Effector memory CD8-positive, alpha-beta T cell (primary cell): ENCODE data around the gene NUDCD3.

Source experiments
- ATAC-seq: fragments of 150-1000 bp; cut with Tn5 transposase; replicated peaks from 2 replicates; pipeline ENCODE4 v1.10.0; 2021; ENCODE audit warnings: mild to moderate bottlenecking, moderate library complexity
- DNase-seq, 3 experiments: peaks; one replicate each; pipeline ENCODE4 v3.0.0; 2021
- H3K27ac Mint-ChIP-seq, 2 donors: one replicate each; pipeline ENCODE4 v1.8.0; 2022; ENCODE audit warnings: mild to moderate bottlenecking in 2 of 2, mixed read lengths in 2 of 2, moderate library complexity in 2 of 2
- H3K27me3 Mint-ChIP-seq, 2 donors: one replicate each; pipeline ENCODE4 v1.8.0; 2022; ENCODE audit warnings: mixed read lengths in 2 of 2
- H3K36me3 Mint-ChIP-seq: one replicate; pipeline ENCODE4 v1.8.0; 2022; ENCODE audit warnings: mild to moderate bottlenecking, moderate library complexity, mixed read lengths; ENCODE audit not compliant: insufficient read depth
- H3K4me1 Mint-ChIP-seq, 2 donors: one replicate each; pipeline ENCODE4 v1.8.0; 2022; ENCODE audit warnings: low read depth in 2 of 2, mixed read lengths in 2 of 2
- H3K4me3 Mint-ChIP-seq, 2 donors: one replicate each; pipeline ENCODE4 v1.8.0; 2022; ENCODE audit warnings: mild to moderate bottlenecking in 2 of 2, mixed read lengths in 2 of 2, moderate library complexity in 2 of 2
- H3K9me3 Mint-ChIP-seq, 2 donors: one replicate each; pipeline ENCODE4 v1.8.0; 2022; ENCODE audit warnings: mixed read lengths in 2 of 2

Gene NUDCD3

GRCh38 chr7:44393238-44394111, 97.0 kb downstream of the NUDCD3 start:
- no peaks in the 10 kb centered on the region for H3K27me3 Mint-ChIP-seq
- no peaks in the 10 kb centered on the region for H3K9me3 Mint-ChIP-seq
- no peak overlapping the region for H3K4me3 Mint-ChIP-seq
- H3K27ac Mint-ChIP-seq, result peak overlapping the region; percentile 45 to 79
- DNase-seq, result no peak
- H3K4me1 Mint-ChIP-seq, result peaks cover 10 to 11% of the 10 kb centered on the region in 2 donors
- no peak for ATAC-seq
- H3K36me3 Mint-ChIP-seq, result peaks cover 42% of the 10 kb centered on the region

GRCh38 chr7:44392618-44393010, 97.8 kb downstream of the NUDCD3 start:
- no peaks in the 10 kb centered on the region for H3K27me3 Mint-ChIP-seq
- peaks cover 49% of the 10 kb centered on the region for H3K36me3 Mint-ChIP-seq
- peaks cover 4 to 8% of the 10 kb centered on the region in 2 donors for H3K4me1 Mint-ChIP-seq
- ATAC-seq (no peak), DNase-seq (no peak)
- peak overlapping the region; percentile 45 to 79 for H3K27ac Mint-ChIP-seq
- H3K9me3 Mint-ChIP-seq, result no peaks in the 10 kb centered on the region
- H3K4me3 Mint-ChIP-seq, result no peak overlapping the region

GRCh38 chr7:44391746-44392617, 98.5 kb downstream of the NUDCD3 start:
- Mint-ChIP-seq H3K9me3 (no peaks in the 10 kb centered on the region), H3K27me3 (no peaks in the 10 kb centered on the region), H3K4me3 (no peak overlapping the region), H3K27ac (no peak overlapping the region), H3K36me3 (peaks cover 47% of the 10 kb centered on the region), H3K4me1 (peaks cover 4 to 8% of the 10 kb centered on the region in 2 donors)
- ATAC-seq, result no peak
- no peak for DNase-seq

- Mint-ChIP-seq H3K9me3 (no peaks in the 10 kb centered on the region), H3K36me3 (peaks cover 48% of the 10 kb centered on the region), H3K4me1 (peaks cover 0 to 8% of the 10 kb centered on the region in 2 donors), H3K27ac (no peak overlapping the region), H3K27me3 (no peaks in the 10 kb centered on the region), H3K4me3 (no peak overlapping the region)
- no peak for DNase-seq
- ATAC-seq, result no peak
Measured at GRCh38 chr7:44391171-44391570, 99.3 kb downstream of the NUDCD3 start.

GRCh38 chr7:44390701-44391100, 99.8 kb downstream of the NUDCD3 start:
- peak overlapping the region in 1 of 2 donors; percentile 63 for H3K27ac Mint-ChIP-seq
- H3K27me3 Mint-ChIP-seq, result no peaks in the 10 kb centered on the region
- DNase-seq (no peak), ATAC-seq (no peak)
- H3K4me3 Mint-ChIP-seq, result no peak overlapping the region
- no peaks in the 10 kb centered on the region for H3K9me3 Mint-ChIP-seq
- H3K4me1 Mint-ChIP-seq, result peaks cover 0 to 8% of the 10 kb centered on the region in 2 donors
- peaks cover 52% of the 10 kb centered on the region for H3K36me3 Mint-ChIP-seq

GRCh38 chr7:44388089-44388970, 102.1 kb downstream of the NUDCD3 start:
- peaks cover 0 to 8% of the 10 kb centered on the region in 2 donors for H3K4me1 Mint-ChIP-seq
- no peak overlapping the region for H3K4me3 Mint-ChIP-seq
- ATAC-seq, result no peak
- peak overlapping the region in 1 of 2 donors; percentile 41 for H3K27ac Mint-ChIP-seq
- no peaks in the 10 kb centered on the region for H3K9me3 Mint-ChIP-seq
- DNase-seq, result no peak
- peaks cover 61% of the 10 kb centered on the region for H3K36me3 Mint-ChIP-seq
- H3K27me3 Mint-ChIP-seq, result no peaks in the 10 kb centered on the region

- Mint-ChIP-seq H3K4me3 (no peak overlapping the region), H3K27me3 (no peaks in the 10 kb centered on the region), H3K4me1 (peaks cover 0 to 3% of the 10 kb centered on the region in 2 donors), H3K27ac (peak overlapping the region; percentile 20 to 55), H3K9me3 (no peaks in the 10 kb centered on the region), H3K36me3 (peaks cover 56% of the 10 kb centered on the region)
- ATAC-seq (no peak), DNase-seq (no peak)
Measured at GRCh38 chr7:44387389-44387788, 103.1 kb downstream of the NUDCD3 start.

- Mint-ChIP-seq H3K27ac (peak overlapping the region; percentile 1 to 26), H3K4me1 (peaks cover 0 to 3% of the 10 kb centered on the region in 2 donors)
Measured at GRCh38 chr7:44386139-44386913, 104.1 kb downstream of the NUDCD3 start.

GRCh38 chr7:44385434-44386138, 104.9 kb downstream of the NUDCD3 start:
- Mint-ChIP-seq H3K9me3 (no peaks in the 10 kb centered on the region), H3K27ac (peak overlapping the region; percentile 1 to 26), H3K36me3 (peaks cover 41% of the 10 kb centered on the region), H3K4me3 (no peak overlapping the region), H3K4me1 (peaks cover 0 to 3% of the 10 kb centered on the region in 2 donors), H3K27me3 (no peaks in the 10 kb centered on the region)
- ATAC-seq, result no peak
- DNase-seq, result no peak

More at GRCh38 chr7:44386139-44386913, 104.1 kb downstream of the NUDCD3 start:
- DNase-seq (no peak), ATAC-seq (no peak)
- Mint-ChIP-seq H3K4me3 (no peak overlapping the region), H3K9me3 (no peaks in the 10 kb centered on the region), H3K27me3 (no peaks in the 10 kb centered on the region), H3K36me3 (peaks cover 48% of the 10 kb centered on the region)

- Mint-ChIP-seq H3K27ac (peak overlapping the region in 1 of 2 donors; percentile 1), H3K36me3 (peaks cover 38% of the 10 kb centered on the region), H3K4me1 (peaks cover under 1 to 3% of the 10 kb centered on the region in 2 donors), H3K27me3 (no peaks in the 10 kb centered on the region), H3K4me3 (no peak overlapping the region), H3K9me3 (no peaks in the 10 kb centered on the region)
- DNase-seq (no peak), ATAC-seq (no peak)
Measured at GRCh38 chr7:44384586-44385433, 105.6 kb downstream of the NUDCD3 start.

- Mint-ChIP-seq H3K4me3 (no peak overlapping the region), H3K36me3 (peaks cover 34% of the 10 kb centered on the region), H3K27me3 (no peaks in the 10 kb centered on the region), H3K4me1 (peaks cover 6 to 14% of the 10 kb centered on the region in 2 donors), H3K27ac (peak overlapping the region in 1 of 2 donors; percentile 35), H3K9me3 (no peaks in the 10 kb centered on the region)
- DNase-seq (no peak), ATAC-seq (no peak)
Measured at GRCh38 chr7:44383566-44383965, 106.9 kb downstream of the NUDCD3 start.
